Stimulated activated CD4-positive, alpha-beta T cell treated with anti-CD3 and anti-CD28 coated beads, Interleukin-4, amount 100 ng/mL, for 48 hours (primary cell): ENCODE data around the gene CLIC3.
"Not testable (repeated sequence)": the region's sequence is repeated elsewhere in the genome, so short reads cannot be mapped to it uniquely, and the experiment has no call there.

Source experiments
- DNase-seq, 2 donors: peaks; one replicate each; pipeline ENCODE4 v3.0.0-alpha.2; 2020; ENCODE audit warnings: low read depth in 2 of 2

Gene CLIC3

GRCh38 chr9:136996361-136997292, at the start of gene CLIC3:
Gene CLIC3, minus strand, starts transcription at chr9:136996568. Its CDS starts 25 bp downstream, at chr9:136996543.
- DNase-seq: no peak

GRCh38 chr9:137045294-137046087, 49.1 kb upstream of the CLIC3 start:
- no peak for DNase-seq

GRCh38 chr9:137044502-137045177, 48.3 kb upstream of the CLIC3 start:
- DNase-seq: no peak

GRCh38 chr9:137044037-137044436, 47.7 kb upstream of the CLIC3 start:
- no peak for DNase-seq

GRCh38 chr9:137042751-137043727, 46.7 kb upstream of the CLIC3 start:
- no peak for DNase-seq

GRCh38 chr9:137041124-137041523, 44.8 kb upstream of the CLIC3 start:
- no peak for DNase-seq

- DNase-seq: no peak
Observed at GRCh38 chr9:137040568-137040967, 44.2 kb upstream of the CLIC3 start.

- DNase-seq: no peak
Observed at GRCh38 chr9:137039611-137040366, 43.4 kb upstream of the CLIC3 start.

GRCh38 chr9:137038916-137039315, 42.5 kb upstream of the CLIC3 start:
- no peak for DNase-seq

GRCh38 chr9:137037483-137037882, 41.1 kb upstream of the CLIC3 start:
- no peak for DNase-seq

GRCh38 chr9:137037035-137037434, 40.7 kb upstream of the CLIC3 start:
- no peak for DNase-seq

GRCh38 chr9:137035937-137036336, 39.6 kb upstream of the CLIC3 start:
- no peak for DNase-seq

- DNase-seq: no peak
Observed at GRCh38 chr9:137035507-137035834, 39.1 kb upstream of the CLIC3 start.

GRCh38 chr9:137034709-137035506, 38.5 kb upstream of the CLIC3 start:
- DNase-seq: peak; percentile 85 to 87

GRCh38 chr9:137034039-137034708, 37.8 kb upstream of the CLIC3 start:
- no peak for DNase-seq

- DNase-seq: not testable (repeated sequence)
Observed at GRCh38 chr9:137033481-137033880, 37.1 kb upstream of the CLIC3 start.

GRCh38 chr9:137032858-137033257, 36.5 kb upstream of the CLIC3 start:
- no peak for DNase-seq

GRCh38 chr9:137031904-137032640, 35.7 kb upstream of the CLIC3 start, which contains the start of gene FUT7:
Gene FUT7, minus strand, starts transcription at chr9:137032088. Its CDS starts 97 bp downstream, at chr9:137031991.
- no peak for DNase-seq
